Measurements from ENCODE around the gene NDRG3.
A peak's percentile ranks its signal among the peaks of the same experiment; 100 is the strongest.
"Not testable (repeated sequence)": the region's sequence is repeated elsewhere in the genome, so short reads cannot be mapped to it uniquely, and the experiment has no call there.

Gene NDRG3

DNA sequence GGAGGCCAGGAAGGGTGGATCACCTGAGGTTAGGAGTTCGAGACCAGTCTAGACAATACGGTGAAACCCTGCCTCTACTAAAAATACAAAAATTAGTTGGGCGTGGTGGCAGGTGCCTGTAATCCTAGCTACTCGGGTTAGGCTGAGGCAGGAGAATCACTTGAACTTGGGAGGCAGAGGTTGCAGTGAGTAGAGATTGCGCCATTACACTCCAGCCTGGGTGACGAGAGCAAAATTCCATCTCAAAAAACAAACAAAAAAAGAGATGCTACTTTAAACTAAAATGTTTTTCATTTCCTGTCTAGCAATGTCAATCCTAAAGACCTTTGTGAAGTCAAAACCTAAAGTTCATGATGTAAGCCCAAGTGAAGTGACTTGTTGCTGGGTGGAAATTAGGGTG lies 14.8 kb upstream of the NDRG3 start:
- no peak for DNase-seq (ENCODE audit: low read depth, low spot score)

DNA sequence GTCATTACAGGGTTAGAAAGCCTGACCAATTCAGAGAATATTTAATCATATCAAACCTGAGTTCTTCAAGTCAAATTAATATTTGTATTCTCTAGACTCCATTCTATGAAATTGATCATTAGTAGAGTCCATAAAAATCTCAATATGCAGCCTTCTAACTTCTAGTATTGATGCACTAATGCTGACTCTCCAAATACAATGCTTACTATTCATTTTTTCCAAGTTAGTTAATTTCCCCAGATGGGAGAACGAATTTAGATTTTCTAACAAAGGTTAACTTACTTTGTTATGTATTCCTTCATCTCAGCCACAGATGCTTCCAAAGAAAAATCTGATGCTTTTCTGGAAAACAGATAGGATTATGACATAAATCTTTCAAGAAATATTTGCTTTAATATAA lies 12.4 kb upstream of the NDRG3 start:
- no peak for DNase-seq (ENCODE audit: low read depth, low spot score)

DNA sequence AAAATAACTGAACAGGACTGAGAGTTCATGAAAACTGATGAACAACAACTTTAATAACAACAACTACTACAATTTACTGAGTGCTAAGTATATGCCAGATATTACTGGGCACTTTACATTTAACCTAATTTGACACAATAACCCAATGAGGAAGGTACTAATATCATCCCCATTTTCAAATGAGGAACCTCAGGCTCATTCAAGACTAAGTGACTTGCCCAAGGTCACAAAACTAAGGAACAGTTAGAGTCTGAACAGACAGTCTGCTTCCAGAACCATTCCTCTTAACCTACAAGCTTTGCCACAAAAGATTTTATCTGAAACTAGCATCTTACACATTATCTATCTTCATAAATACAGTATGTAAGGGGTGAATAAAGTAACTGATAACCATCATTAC lies 10.6 kb upstream of the NDRG3 start:
- DNase-seq (ENCODE audit: low read depth, low spot score), result no peak

DNA sequence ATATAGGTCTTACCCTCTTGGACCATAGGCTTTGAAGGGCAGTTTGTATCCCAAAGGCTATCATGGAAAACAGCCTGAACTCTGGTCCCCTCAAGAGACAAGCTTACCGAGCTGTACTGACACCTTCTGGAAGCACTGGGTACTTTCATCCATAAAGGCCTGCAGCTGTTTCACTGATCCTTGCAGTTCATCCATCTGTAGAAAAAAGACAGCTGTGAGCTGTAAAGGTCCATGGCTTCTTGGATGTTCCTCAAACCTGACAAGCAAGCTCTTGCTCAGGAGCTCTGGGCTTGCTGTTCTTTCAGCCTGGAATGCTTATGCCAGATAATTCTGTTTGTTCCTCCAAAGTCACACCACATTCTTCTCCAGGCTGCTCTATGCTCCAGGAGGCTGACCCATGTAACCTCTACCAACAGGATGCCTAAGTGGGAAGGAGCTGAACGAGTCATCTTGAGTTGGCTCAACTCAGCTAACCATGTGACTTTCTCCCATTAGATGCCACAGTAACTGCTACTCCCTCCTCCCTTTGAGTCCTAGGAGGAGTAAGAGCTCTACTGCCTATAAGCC lies 8.8 kb upstream of the NDRG3 start:
- peak; percentile 47 for DNase-seq (ENCODE audit: low read depth, low spot score)

- DNase-seq (ENCODE audit: low read depth, low spot score), result no peak
Observed at GRCh38 chr20:36752582-36752981, 6.7 kb upstream of the NDRG3 start.

- no peak for DNase-seq (ENCODE audit: low read depth, low spot score)
Observed at GRCh38 chr20:36745234-36745926, 510 bp downstream of the NDRG3 start.

DNA sequence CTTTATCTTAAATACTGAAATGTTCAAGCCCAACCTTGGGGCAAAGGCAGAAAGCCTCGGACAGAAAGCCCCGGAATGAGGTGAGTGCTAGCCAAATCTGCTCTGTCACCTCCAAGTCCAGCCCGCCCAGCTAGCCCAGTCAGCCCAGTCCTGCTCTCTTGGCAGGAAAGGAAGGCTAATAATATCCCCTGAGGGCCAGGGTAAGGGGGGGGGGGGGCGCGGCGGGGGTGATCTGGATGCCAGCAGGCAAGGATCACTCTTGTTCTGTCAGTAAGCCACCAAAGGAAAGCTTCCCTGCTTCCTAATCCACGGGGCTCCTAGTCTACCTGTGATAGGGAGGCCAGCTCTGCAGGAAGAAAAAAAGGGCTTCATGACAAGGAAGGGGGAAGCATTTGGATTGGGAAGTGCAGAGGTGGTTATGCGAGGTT lies 1.1 kb downstream of the NDRG3 start:
- no peak for DNase-seq (ENCODE audit: low read depth, low spot score)

DNA sequence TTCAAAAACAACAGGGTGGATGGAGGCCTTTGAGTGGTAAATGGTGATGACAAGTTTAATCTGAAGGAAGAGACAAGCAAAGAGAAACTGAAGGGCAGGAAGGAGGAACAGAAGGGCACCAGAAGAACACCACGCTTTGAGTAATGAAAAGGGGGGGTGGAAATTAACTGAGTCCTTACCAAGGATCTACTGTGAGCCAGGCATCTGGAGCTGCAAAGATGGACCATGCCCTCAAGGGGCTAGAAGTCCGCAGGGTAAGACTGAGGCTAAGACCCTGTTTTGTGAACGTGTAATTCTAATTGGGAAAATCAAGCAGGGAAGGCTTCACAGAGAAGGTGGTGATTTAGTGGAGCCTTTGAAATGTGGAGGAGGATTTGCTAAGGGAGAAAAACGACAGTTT lies 1.6 kb downstream of the NDRG3 start:
- no peak for DNase-seq (ENCODE audit: low read depth, low spot score)

- DNase-seq (ENCODE audit: low read depth, low spot score), result no peak
Observed at GRCh38 chr20:36742558-36742957, 3.3 kb downstream of the NDRG3 start.

- no peak for DNase-seq (ENCODE audit: low read depth, low spot score)
Observed at GRCh38 chr20:36741072-36741471, 4.8 kb downstream of the NDRG3 start.

DNA sequence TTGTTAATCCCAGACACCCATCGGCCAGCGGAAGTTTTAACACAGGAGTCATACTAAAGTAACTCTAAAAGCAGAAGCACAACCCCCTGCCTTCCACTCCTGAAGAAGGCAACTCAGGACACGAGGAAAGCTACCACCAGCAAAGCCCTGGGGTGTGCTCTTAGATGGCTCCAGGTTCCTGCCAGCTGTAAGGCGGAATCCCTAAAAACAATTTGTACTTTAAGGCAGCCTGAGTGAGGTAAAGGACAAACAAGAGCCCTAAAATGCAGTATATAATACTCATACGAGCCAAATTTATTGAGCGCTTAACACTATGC lies 8.7 kb downstream of the NDRG3 start:
- DNase-seq (ENCODE audit: low read depth, low spot score), result no peak

GRCh38 chr20:36736451-36737182 lies 9.3 kb downstream of the NDRG3 start:
- DNase-seq (ENCODE audit: low read depth, low spot score), result no peak

DNA sequence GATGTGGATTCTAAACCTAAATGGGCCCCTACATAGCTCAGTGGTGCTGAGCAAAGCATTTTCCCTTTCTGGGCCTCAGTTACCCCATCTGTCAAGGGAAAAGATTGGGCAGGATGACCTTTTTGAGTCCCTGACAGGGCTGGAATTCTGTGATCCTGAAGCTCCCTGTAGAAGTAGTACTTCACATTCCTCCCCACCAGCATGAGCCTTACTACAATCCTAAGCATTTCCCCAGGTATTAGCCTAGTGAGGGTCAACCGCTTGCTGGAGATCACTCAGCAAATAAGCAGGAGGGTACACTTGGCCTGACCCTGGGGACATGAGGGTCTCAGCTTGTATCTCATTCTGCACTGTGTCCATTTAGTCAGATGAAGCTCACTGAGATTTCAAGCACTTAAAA lies 13.4 kb downstream of the NDRG3 start:
- no peak for DNase-seq (ENCODE audit: low read depth, low spot score)

- DNase-seq (ENCODE audit: low read depth, low spot score), result no peak
Observed at GRCh38 chr20:36728986-36729385, 16.9 kb downstream of the NDRG3 start.

- no peak for DNase-seq (ENCODE audit: low read depth, low spot score)
Observed at GRCh38 chr20:36726168-36726567, 19.7 kb downstream of the NDRG3 start.

GRCh38 chr20:36720510-36720909 lies 25.4 kb downstream of the NDRG3 start:
- no peak for DNase-seq (ENCODE audit: low read depth, low spot score)

- DNase-seq (ENCODE audit: low read depth, low spot score), result no peak
Observed at GRCh38 chr20:36717657-36718056, 28.2 kb downstream of the NDRG3 start.

- no peak for DNase-seq (ENCODE audit: low read depth, low spot score)
Observed at GRCh38 chr20:36717021-36717420, 28.9 kb downstream of the NDRG3 start.

- no peak for DNase-seq (ENCODE audit: low read depth, low spot score)
Observed at GRCh38 chr20:36712775-36713174, 33.1 kb downstream of the NDRG3 start.

DNA sequence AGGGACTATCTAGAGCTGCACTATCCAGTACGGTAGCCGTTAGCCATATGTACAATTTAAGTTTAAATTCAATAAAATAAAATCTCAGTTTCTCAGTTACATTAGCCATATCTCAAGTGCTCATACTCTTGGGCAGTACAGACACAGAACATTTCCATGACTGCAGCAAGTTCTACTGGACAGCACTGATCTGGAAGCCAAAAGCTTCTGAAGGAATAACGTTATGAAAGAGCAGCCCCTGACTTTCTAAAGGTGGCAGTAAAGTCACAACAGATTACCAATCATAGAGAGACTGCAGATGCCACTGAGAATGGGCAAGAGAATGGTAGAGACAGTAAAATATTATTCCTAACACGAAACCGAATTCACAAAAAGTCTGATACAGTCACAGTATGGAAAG lies 36.8 kb downstream of the NDRG3 start:
- DNase-seq (ENCODE audit: low read depth, low spot score), result no peak

GRCh38 chr20:36703530-36703929 lies 42.4 kb downstream of the NDRG3 start:
- DNase-seq (ENCODE audit: low read depth, low spot score), result no peak

- no peak for DNase-seq (ENCODE audit: low read depth, low spot score)
Observed at GRCh38 chr20:36700438-36700837, 45.5 kb downstream of the NDRG3 start.

- DNase-seq (ENCODE audit: low read depth, low spot score), result not testable (repeated sequence)
Observed at GRCh38 chr20:36695467-36695866, 50.4 kb downstream of the NDRG3 start.
